Gastrocnemius medialis (tissue), 4 donors: Measurements from ENCODE around the gene CACNA1H. TPM values are rescaled to one million over a fixed set of nuclear protein-coding genes. Genes with fewer than 3 reads are reported as not detected.

Source experiments
- ATAC-seq, 2 donors: fragments of 150-250 bp; one replicate each; pipeline ENCODE4 v1.9.1; 2016
- DNase-seq, 2 donors: peaks; one replicate each; pipeline ENCODE4 v3.0.0-alpha.2; 2019
- H3K27ac ChIP-seq, 4 donors: fragments of 200-600 bp; sonication (generic); 1 replicate in 1 of 4; 2 replicates in 3 of 4; pipeline ENCODE4 v1.5.1; 2016 to 2018; ENCODE audit warnings: mild to moderate bottlenecking in 2 of 4, moderate library complexity in 1 of 4
- H3K27me3 ChIP-seq, 3 donors: fragments of 200-600 bp; sonication (generic) in 2 of 3; 1 replicate in 1 of 3; 2 replicates in 2 of 3; pipeline versions ENCODE4 v1.5.1 to v1.6.0; 2016 to 2019; ENCODE audit warnings: mild to moderate bottlenecking in 1 of 3, moderate library complexity in 1 of 3
- H3K36me3 ChIP-seq, 2 donors: fragments of 200-600 bp; sonication (generic) in 1 of 2; one replicate each; pipeline ENCODE4 v1.5.1; 2017 to 2018
- H3K4me1 ChIP-seq, 2 donors: fragments of 200-600 bp; sonication (generic) in 1 of 2; one replicate each; pipeline ENCODE4 v1.5.1; 2016 to 2017; ENCODE audit warnings: mild to moderate bottlenecking in 2 of 2
- H3K4me3 ChIP-seq, 4 donors: fragments of 200-600 bp; sonication (generic) in 3 of 4; 1 replicate in 1 of 4; 2 replicates in 3 of 4; pipeline ENCODE4 v1.5.1; 2016 to 2019; ENCODE audit warnings: mild to moderate bottlenecking in 2 of 4
- H3K9me3 ChIP-seq, 3 donors: fragments of 200-600 bp; sonication (generic) in 2 of 3; 1 replicate in 1 of 3; 2 replicates in 2 of 3; pipeline ENCODE4 v1.5.1; 2016 to 2019
- POLR2A ChIP-seq, 2 donors: fragments of 450-650 bp; IDR thresholded peaks; one replicate each; pipeline ENCODE4 v1.6.1; 2017; ENCODE audit warnings: antibody characterized with exemption in 2 of 2, mild to moderate bottlenecking in 2 of 2, moderate library complexity in 2 of 2
- in situ Hi-C, 4 donors: fragments of 200-750 bp; cut with MboI; loops; one replicate each; pipeline versions ENCODE4 v1.15.0 to v1.8.0; 2017; ENCODE audit warnings: low sequenced_read_pairs in 4 of 4
- intact Hi-C: fragments of 100-400 bp; cut with DNase I; formaldehyde crosslinking; loops from one replicate; pipeline ENCODE4 v1.15.1; 2023; ENCODE audit warnings: low total_unique reads
- total RNA-seq, 4 donors: library from RNA; depleted of rRNA; stranded (reverse); fragments of >200 nt; gene quantifications; one replicate each; pipeline versions ENCODE4 v1.1.0 to v1.2.3, GENCODE V29; 2016
- TF ChIP-seq, protein P1 (sequence below), 5 experiments: fragments of 450-650 bp in 3 of 5; fragments of 200-600 bp in 2 of 5; sonication (generic) in 2 of 5; IDR thresholded peaks in 4 of 5; conservative IDR thresholded peaks in 1 of 5; 1 replicate in 4 of 5; 2 replicates in 1 of 5; pipeline ENCODE4 v1.5.1; 2016 to 2019; ENCODE audit warnings: antibody characterized with exemption in 5 of 5, mild to moderate bottlenecking in 3 of 5, moderate library complexity in 3 of 5

Gene CACNA1H
- total RNA-seq, 4 donors from 2014 or later = 3.7 to 12.8 (median 4.5) TPM

- in situ Hi-C loops = no loop called here
- no peak for DNase-seq
- Histone ChIP-seq H3K27me3 (peaks cover 22 to 44% (median 42%) of the 10 kb centered on the region in 3 donors), H3K4me1 (peaks cover 0 to 7% of the 10 kb centered on the region in 2 donors), H3K4me3 (no peak overlapping the region), H3K9me3 (no peaks in the 10 kb centered on the region), H3K36me3 (no peaks in the 10 kb centered on the region), H3K27ac (no peak overlapping the region)
- no peak for ATAC-seq
- intact Hi-C loops = no loop called here
- TF ChIP-seq, protein P1, sequence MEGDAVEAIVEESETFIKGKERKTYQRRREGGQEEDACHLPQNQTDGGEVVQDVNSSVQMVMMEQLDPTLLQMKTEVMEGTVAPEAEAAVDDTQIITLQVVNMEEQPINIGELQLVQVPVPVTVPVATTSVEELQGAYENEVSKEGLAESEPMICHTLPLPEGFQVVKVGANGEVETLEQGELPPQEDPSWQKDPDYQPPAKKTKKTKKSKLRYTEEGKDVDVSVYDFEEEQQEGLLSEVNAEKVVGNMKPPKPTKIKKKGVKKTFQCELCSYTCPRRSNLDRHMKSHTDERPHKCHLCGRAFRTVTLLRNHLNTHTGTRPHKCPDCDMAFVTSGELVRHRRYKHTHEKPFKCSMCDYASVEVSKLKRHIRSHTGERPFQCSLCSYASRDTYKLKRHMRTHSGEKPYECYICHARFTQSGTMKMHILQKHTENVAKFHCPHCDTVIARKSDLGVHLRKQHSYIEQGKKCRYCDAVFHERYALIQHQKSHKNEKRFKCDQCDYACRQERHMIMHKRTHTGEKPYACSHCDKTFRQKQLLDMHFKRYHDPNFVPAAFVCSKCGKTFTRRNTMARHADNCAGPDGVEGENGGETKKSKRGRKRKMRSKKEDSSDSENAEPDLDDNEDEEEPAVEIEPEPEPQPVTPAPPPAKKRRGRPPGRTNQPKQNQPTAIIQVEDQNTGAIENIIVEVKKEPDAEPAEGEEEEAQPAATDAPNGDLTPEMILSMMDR (IDR thresholded peaks at IDR 0.05 in 4 of 5, conservative IDR thresholded peaks at IDR 0.05 in 1 of 5) = no peak
- TF ChIP-seq POLR2A (IDR thresholded peaks at IDR 0.05) = no peak
Measured at GRCh38 chr16:1177750-1178149, 24.8 kb downstream of the CACNA1H start.

DNA sequence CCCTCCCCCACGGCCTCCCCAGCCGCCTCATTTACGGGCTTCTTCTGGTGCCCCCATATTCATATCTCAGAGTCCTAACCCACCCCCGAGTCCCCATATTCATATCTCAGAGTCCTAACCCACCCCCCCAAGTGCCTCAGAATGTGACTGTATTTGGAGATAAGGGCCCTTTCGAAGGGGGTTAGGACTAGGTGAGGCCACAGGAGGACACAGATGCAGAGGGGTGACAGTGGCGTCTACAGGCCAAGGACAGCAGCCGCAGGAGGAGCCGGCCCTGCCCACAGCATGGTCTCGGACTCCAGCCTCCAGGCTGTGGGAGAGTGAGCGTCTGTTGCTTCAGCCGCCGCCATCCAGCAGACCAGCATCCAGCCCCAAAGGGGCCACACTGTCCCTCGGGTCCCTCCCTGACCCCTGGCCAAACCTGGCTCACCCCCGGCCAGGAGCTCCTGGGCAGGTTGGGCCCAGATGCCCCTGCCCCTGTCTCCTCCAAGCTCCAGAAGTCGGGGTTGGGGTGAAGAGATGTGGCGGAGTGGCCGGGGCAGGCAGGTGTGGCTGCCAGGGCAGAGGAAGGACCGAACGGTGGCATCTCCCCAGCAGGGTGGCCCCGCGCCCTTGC is 25.5 kb downstream of the CACNA1H start:
- Histone ChIP-seq H3K36me3 (no peaks in the 10 kb centered on the region), H3K27me3 (peaks cover 26 to 48% (median 48%) of the 10 kb centered on the region in 3 donors), H3K4me3 (no peak overlapping the region), H3K27ac (no peak overlapping the region), H3K9me3 (no peaks in the 10 kb centered on the region), H3K4me1 (peaks cover 0 to 7% of the 10 kb centered on the region in 2 donors)
- ATAC-seq = no peak
- in situ Hi-C loops = no loop called here
- TF ChIP-seq, protein P1 (IDR thresholded peaks at IDR 0.05 in 4 of 5, conservative IDR thresholded peaks at IDR 0.05 in 1 of 5) = no peak
- TF ChIP-seq POLR2A (IDR thresholded peaks at IDR 0.05) = no peak
- intact Hi-C loops = no loop called here
- no peak for DNase-seq

- no peak overlapping the region for H3K4me3 ChIP-seq
- no peaks in the 10 kb centered on the region for H3K9me3 ChIP-seq
- peak overlapping the region; percentile 41 to 63 (median 55) for H3K27ac ChIP-seq
- ATAC-seq = peak; percentile 24 to 29
- in situ Hi-C loops = no loop called here
- H3K4me1 ChIP-seq = peaks cover 0 to 7% of the 10 kb centered on the region in 2 donors
- peak in 1 of 2 donors; percentile 23 for DNase-seq
- no peaks in the 10 kb centered on the region for H3K36me3 ChIP-seq
- intact Hi-C loops = no loop called here
- H3K27me3 ChIP-seq = peaks cover 26 to 66% (median 55%) of the 10 kb centered on the region in 3 donors
- TF ChIP-seq POLR2A (IDR thresholded peaks at IDR 0.05) = no peak
- TF ChIP-seq, protein P1 (IDR thresholded peaks at IDR 0.05 in 4 of 5, conservative IDR thresholded peaks at IDR 0.05 in 1 of 5) = no peak
Measured at GRCh38 chr16:1180549-1181403, 27.9 kb downstream of the CACNA1H start.

DNA sequence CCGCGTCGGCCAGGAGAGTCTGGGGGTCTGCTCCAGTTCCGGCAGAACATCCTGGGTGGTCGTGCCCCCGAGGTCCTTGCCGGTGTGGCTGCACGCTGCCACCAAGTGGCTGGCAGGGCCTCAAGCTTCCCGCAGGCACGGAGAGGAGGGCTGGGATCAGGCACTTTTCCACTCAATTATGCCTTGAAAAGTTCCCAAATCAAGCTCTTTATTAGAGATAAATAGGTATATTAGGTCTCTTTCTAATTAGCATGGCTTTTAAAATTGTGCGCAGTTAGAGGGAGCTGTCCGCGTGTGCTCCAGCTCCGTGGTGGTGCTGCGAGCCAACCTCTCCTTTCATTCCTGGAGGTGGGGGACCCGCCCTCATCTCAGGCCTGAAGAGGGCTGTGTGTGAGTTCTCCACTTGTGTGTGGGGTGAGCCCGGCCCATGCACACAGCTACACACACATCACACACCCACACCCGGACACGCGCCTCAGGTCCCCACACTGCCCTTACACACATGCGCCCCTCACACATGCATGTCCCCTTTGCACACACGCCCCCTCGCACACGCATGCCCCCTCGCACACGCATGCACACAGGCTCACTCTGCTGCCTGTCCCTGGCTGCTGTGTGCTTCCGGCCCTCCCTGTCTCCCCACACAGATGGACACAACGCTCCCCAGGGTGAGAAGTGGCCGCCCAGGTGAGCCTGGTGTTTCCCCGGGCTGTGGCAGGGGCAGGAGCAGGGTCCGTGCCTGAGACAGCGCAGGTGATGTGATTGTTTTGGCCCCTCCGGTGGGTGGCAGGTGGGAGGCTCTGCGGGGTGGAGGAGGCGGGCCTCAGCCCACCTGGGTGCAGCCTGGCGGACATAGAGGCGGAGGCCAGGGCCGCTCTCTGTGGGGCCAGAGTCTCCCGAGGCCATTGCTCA is 28.8 kb downstream of the CACNA1H start:
- in situ Hi-C loops (no loop called here), intact Hi-C loops (no loop called here)
- DNase-seq = no peak
- Histone ChIP-seq H3K4me3 (no peak overlapping the region), H3K36me3 (no peaks in the 10 kb centered on the region), H3K9me3 (no peaks in the 10 kb centered on the region), H3K27me3 (peaks cover 18 to 64% (median 55%) of the 10 kb centered on the region in 3 donors), H3K4me1 (peaks cover 0 to 7% of the 10 kb centered on the region in 2 donors), H3K27ac (peak overlapping the region; percentile 41 to 63 (median 55))
- no peak for TF ChIP-seq POLR2A (IDR thresholded peaks at IDR 0.05)
- TF ChIP-seq, protein P1 (IDR thresholded peaks at IDR 0.05 in 4 of 5, conservative IDR thresholded peaks at IDR 0.05 in 1 of 5) = no peak
- no peak for ATAC-seq
